ENCODE results near the gene MED25.
A peak's percentile ranks its signal among the peaks of the same experiment; 100 is the strongest.

The MED25 gene

DNA sequence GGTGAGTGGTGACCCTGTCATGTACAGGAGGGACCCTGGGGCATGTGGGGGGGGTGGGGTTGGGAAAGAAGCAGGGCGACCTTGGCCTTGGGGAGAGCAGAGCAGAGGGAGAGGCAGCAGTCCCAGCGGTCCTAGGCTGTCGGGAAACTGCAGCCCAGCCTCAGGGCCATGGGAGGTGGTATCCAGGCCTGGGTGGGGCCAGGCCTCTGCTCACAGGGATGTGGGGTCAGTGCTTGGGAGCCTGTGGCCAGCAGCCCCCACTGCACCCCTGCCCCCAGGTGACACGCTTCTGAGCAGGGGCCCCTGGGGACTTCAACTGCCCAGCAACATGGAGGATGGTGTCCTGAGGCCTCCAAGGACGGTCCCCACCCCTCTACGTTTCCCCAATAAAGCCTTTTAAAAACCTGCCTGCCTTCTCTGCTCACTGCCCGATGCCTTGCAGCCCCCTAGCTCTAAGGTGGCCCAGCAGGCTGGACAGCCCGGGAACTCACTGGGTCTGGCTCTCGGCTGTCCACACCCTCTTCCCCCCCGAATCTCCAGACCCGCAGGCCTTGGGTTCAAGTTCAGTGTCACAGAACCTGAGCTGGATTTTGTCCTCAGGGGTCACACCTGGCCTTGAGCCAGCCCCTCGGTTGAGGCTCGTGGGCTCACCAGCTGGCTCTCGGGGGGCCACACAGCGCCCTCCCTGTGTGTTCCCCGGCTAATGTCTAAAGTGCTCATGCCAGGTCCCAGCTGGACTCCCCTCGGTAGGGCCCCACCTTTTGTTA lies 42.4 kb downstream of the MED25 start:
- DNase-seq: no peak

DNA sequence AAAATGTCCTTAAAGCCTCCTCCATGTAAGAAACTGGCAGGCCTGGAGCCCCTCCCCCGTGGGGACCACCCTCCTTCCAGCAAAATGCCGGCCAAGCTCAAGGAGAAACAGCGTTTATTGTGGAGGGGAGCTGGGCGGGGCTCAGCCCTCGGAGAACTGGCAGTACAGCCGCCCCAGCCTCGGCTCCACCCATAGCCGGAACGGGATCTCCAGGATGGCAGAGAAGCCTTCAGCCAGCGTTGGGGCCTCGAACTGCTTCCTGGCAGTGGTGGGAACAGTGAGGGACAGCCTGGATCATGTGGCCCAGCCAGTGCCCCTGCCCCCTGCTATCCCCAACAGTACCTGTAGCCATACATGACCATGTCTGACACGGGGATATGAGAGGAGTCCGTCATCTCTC lies 43.0 kb downstream of the MED25 start:
- no peak for DNase-seq

DNA sequence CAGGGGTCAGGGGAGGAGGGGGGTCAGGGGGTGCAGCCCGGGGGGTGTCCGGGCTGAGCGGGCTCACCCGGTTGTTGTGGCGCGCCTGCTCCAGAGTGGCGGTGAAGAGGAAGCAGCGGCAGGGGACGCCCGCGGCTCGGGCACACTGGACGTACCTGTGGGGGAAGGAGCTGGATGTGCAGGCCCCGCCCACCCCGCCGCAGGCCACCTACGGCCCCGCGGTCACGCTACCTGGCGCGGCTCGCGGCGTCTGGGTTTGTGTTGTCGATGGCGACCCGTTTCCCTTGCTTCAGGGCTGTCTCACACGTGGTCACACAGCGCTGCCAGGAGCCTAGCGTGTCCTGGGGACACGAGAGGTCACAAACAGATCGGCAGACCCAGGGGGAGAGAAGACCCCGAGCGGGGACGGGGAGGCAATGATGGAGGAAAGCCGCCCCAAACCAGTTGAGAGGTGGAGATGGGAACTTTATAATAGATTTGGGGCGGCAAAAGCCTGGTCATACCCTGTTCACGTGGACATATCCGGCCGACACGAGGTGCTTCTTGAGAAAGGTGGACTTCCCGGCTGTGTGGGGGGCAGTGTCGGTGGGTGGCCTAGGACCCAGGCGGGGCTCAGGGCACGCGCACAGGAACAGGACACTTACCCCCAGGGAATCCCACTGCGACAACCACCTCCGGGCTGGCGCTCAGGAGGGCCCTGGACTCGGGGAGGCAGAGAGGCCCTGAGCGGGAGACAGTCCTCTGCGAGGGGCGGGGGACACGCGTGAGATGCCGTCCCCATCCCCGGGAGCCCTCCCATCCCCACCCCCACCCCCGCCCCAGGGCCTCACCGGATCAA lies 43.7 kb downstream of the MED25 start:
- DNase-seq: no peak

DNA sequence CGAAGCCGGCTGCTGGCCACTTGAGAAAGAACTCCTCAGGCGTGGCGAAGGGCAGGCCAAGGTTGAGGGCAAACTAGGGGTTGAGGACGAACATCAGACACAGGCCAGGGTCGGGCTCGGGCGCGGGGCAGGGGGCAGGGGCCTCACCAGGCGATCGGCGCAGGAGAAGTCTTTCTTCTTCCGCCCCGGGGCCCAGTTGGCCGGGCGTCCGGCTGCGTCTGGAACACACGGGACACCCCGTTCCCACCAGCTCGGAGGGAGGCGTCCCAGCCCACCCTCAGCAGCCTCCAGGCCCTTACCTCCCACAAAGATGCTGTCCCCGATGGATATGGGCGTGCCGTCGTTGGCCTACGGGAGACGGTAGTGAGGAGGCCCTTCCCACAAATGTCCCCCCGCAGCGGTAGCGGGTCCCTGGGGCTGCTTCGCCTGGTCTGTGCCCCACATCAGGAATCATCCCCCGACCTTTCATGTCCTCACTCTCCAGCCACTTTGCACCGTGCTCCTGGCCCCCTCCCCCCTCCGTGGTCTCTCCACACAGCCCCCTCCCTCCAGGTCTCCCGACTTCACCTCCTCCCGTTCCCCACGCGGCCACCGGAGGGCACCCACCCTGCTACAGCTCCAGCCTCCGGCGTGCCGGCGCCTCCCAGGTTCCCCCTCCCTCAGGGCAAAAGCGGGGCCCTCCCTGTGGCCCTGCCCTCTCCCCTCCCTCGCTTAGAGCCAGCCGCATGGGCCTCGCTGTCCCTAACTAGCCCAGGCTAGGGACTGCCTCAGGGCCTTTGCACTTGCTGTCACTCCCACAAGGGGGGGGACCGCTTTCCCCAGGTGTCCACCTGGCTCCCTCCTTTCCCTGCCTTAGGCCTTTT lies 44.5 kb downstream of the MED25 start:
- DNase-seq: no peak

DNA sequence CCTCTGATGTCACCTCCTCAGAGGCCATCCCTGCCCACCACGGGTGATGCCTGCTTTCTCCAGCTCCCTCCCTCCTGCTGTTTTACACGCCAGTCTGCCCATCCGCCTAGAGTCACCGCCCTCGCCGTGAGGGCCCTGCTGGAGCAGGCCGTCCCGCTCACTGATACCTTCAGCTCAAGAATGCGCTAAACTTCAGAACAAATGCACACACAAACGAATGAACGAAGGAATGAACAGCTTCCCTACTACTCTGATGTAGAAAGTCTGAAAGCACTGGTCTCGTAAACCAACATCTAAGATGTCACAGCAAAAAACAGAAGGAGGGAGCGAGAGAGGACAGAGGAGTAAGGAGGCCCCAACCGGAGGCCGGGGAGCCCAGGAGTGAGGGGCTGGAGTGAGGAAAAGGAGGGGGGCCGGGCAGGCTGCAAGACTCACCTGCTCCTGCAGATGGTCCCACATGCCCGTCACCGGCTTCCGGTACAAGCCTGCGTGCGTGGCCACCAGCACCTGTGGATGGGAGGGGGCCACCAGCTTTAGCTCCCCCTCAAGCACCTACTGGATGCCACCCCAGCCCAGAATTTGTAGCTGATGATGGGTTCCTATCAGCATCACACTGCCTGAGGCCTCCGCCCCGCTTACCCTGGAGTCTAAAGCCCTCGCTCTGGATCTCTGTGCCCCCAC lies 45.3 kb downstream of the MED25 start:
- no peak for DNase-seq

DNA sequence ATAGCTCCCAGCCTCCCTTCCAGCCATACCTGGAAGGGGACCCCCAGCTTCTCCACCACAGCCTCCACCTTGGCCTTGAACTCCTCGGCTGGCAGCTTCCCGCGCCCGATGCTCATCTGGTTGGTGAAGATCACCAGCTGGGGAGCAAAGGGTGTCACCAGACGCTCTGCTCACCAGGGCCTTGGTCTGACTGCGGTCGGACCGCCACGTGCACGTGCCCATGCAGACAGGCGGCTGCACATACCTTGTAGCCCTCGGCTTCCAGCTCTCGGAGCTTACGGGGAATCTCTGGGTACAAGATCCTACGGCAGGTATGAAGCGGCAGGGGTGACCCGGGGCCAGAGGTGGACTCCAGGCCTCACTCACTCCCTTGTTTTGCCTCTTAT lies 45.8 kb downstream of the MED25 start:
- DNase-seq: no peak

DNA sequence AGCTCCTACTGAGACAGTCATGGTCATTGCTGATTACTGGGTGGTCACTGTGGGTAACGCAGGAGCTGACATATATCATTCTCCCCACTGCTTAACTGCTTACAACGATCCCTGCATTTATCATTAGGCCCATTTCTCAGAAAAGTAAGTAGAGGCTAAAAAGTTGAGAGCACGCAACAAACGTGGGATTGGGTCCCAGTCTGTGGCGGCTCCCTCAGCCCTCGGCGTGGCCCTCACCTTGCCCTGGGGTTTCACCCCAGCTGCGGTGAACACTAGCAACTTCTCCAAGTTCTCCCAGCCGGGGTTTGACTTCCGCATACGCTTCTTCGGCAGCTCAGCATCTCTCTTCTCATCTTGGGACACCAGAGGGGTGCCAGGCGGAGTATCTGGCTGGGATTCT lies 46.8 kb downstream of the MED25 start:
- no peak for DNase-seq

DNA sequence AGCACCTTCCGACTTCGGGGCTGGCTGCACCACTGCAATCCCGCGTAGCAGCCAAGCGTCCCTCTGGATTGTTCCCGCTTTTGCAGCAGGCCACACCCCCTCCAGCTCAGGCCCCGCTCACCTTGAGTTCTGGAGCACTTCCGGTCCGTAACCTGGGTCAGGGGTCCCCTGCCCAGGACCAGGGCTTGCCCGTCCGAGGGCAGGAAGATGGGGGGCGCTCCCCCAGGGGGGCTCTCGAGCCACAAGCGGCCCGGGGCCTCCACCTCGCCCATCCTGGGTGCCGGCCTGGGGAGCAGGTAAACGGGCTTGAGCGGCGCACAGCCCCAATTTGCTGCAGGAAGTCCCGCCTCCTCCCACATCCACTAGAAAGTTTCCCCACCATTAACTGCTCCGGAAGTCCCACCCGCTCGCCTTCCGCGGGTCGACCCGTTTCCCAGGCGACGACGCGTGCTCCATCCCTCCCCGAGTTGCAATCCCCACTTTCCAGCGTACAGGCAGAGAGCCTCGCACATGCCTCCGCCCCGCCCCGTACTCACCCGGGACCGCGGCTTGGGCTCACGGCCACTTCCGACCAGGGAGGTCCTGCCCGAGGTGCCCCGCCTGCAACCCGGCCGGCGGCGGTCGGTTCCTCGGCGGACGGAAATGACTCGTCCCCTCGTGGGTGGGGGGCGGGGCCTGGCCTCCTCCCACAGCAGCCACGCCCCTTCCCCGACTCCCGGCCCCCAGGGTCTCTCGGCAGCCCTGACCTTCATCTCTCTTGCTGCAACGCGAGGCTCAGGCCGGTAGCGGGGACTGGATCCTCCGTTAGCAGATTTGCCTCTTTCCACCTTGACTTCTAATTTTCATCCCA lies 49.1 kb downstream of the MED25 start, which contains the start of gene PNKP:
PNKP (minus strand) TSS at position 644 of the 850 bp plus-strand sequence; CDS start at position 272, 372 bp downstream.
- peak; percentile 90 to 96 for DNase-seq

DNA sequence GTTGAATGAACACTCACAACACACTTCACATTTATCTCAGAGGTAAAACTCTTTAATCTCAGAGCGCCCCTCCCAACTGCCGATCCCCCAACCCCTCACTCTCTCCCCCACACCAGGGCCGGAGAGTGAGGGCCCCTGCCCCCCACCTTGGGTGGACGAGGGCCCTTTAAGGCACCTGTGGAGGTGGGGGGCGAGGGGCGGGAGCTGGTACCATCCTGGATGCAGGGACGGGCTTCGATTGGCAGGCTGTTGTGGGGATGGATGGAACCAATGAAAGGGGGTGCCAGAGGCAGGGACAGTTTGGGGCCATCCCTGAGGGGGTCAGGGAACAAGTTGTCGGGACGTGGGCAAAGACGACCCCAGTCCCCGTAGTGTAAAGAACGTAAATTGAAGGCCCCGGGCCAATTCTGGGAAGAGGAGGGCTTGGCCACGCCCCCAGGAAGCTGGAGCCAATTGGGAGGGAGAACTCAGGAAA lies 51.0 kb downstream of the MED25 start:
- peak; percentile 88 to 89 for DNase-seq

DNA sequence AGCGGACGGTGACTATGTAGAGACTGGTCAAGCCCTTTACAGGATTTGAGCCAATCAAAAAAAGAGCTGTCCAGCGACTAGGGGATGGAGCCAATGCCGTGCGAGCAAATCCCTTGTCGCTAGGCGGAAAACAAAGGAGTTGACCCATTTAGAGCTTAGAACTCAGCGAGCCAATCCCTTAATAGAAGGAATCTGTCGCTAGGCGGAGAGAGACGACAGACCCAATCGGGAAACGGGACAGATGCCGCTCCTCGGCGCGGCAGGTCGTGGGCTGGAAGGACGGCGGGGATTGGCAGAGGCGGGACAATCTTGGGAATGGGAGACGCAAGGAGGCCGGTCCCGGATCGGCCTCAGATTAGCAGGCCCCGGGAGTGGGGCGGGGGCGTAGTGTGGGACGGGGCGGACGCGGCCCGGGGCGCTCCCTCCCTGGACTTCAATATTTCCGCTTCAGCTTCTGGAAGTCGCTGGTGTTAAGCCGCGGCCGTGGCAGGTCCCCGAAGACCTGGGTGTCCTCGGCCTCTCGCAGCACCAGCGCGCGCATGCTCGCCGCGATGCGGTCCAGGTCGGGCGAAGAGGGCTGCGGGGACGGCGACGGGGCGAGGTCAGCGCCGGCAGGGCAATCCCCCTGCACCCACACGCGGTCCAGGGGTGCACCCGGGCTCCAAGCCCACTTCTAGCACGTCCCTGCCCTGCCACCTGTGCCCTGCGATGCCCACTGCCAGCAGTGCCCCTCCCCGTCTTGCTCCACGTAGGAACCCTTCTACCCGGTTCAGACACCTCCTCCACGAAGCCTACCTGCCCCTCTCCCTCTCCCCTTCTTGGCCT lies 51.6 kb downstream of the MED25 start:
- peak; percentile 100 for DNase-seq

DNA sequence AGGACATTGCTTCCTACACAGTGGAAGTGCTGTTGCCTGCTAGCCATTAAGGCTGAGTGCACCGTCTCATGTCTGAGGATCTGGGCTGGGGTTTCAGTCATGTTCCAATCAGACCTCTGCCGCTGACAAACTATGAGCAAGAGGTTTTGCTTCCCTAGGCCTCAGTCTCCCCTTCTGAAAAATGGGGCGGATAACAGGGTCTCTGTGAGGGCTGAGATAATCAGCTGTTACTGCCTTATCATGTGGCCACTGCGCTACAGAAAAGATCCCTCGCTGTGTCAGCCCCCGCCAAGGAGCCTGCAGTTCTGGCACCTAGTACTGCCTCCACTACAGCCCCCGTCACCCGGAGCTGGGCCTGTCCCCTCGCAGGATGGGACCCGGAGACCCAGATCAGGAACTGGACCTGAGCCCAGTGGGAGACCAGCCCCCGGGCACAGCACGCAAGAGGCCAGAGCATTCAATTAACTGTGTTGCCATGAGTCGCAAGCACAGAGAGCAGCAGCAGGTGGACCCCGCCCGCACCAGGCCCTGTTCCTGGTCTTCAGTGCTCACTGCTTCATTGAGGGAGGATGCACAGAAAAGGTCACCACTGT lies 52.3 kb downstream of the MED25 start:
- no peak for DNase-seq

DNA sequence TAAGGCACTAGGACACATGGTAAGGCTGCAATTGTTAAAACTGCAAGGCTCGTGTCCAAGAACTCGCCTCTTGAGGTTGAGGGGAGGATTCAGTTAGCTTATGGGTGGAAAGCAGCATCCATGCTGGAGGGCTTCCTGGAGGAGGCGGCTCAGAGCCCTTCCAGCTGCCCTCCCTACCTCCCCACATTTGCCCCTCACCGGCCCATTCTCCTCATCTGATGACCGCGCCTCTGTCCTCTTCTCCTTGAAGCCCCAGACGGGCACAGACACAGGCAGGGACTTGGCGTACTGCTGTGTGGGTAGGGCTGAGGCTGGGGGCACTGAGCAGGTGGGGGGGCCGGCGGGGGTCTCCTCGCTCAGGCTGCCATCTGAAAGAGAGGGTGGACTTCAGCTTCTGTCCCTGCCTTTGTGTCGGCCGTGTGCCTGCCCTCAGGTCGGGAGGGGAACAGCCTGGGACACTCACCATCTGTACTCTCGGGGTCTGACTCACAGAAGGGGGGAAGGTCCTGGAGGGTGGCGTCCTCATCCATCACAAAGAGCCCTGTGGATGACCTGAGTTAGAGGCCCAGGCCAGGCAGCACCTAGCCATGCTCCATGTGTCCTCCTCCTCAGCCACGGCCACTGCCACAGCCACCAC lies 53.4 kb downstream of the MED25 start:
- no peak for DNase-seq

DNA sequence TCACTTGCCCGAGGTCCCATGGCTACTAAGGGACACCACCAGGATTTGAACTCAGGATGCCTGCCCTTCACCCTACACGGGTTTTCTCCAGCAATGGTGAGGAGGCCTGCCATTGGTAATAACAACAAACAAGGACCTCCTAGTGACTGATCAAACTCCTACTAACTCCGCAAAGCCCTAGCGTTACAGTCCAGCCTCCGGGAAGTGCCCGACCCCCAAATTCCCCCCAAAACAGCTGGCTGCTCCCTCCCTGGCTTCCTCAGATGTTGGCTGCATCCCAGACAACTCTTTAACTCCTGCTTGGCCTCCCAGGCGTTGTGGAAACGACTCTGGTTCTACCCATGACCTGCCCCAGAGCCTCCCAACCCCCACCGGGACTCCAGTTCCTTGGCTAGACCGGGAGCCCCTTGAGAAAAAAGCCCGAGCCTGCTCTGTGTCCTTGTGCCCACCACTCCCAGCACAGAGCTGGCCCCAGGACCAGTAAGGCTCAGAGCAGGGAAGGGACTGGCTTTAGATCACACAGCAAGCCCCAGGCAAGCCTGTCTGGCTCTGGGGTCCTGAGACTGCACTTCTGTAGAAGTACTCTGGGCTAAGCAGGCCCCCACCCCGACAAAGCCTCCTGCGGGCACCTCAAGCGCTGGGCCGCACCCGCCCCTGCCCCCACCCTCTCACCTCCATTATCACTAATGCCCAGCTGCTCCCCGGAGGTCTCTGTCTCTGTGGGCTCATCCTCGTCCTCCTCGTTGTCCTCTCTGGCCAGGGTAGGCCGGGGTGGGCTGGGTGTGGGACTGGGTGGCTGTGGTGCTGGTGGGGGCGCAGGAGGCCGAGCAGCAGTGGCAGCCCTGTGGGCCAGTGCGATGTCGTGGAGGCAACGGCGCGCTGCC lies 54.4 kb downstream of the MED25 start:
- no peak for DNase-seq

DNA sequence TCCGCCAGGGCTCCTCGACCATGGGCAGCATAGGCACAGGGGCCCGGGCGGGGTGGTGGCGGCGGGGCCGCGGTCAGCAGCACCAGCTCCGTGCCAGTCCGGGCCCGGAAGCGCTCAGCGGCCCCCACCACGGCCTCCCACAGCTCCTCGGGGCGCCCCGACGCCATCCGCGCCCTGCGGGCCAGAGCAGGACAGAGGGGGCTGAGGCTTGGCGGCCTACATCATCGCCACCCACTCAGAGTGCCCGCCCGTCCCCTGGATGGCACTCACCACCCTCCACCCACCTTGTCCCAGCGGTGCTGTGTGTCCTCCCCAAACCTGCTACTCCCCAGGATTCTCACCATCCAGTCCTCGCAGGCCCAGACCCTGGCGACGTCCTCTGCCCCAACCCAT lies 55.0 kb downstream of the MED25 start:
- no peak for DNase-seq

DNA sequence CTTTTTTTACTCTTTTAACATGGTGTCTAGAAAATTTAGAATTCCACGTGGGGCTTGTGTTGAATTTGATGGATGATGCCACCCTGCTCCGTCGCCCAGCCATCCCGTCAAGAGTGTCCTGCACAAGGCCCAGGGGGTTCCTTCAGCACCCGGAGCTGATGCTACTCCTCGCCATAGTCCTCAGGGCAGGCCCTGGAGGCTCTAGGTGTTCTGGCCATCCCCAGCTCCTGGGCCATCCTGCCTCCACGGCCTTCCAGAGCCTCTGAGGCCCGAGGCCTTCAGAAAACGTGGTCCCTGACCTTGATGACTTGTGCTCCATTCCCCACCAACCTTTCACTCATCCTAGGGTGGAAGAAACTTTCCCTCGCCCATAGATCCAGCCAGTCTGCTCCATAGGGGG lies 55.7 kb downstream of the MED25 start:
- no peak for DNase-seq

DNA sequence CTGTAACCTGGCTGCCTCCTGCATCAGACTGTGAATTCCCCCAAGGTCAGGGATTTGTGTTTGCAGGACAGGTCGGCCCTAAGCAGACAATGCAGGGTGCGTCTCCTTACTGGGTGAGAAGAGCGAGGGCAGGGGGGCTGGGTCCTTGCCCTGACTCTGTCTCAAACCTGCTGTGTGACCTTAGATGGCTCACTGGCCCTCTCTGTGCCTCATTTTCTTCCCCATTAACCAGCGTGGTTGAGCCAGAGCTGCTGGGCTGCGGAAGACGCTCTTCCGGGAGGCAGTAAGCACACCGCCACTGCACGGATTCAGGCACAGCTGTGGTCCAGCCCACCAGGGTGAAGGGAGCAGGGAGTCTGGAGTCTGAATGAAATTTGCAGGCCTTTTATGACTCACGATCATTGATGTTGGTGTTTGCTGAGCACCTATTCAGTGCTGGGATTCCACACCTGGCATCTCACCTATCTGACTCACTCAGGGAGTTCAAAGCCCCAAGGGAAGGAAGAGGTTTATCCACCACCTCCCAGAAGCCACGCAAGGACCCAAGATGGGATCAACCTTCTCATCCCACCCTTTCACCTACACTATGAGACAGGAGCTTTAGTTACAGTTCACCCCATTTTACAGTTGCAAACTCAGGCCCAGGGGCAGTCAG lies 56.5 kb downstream of the MED25 start:
- DNase-seq: no peak

DNA sequence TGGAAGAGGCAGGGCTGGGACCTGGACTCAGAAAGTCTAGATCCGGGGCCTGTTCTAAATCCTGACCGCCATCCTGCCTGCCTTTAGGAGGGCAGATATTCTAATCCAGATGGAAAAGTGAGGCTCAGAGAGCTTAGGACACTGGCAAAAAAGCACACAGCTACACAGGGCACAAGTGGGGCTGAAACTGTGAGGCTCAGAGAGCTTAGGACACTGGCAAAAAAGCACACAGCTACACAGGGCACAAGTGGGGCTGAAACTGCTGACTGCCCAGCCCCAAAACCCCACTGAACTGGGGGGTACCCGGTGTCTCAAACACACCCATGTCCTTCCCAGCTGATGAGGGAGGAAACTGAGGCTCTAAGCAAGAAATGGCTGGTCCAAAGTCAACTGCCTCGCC lies 57.1 kb downstream of the MED25 start:
- DNase-seq: no peak

DNA sequence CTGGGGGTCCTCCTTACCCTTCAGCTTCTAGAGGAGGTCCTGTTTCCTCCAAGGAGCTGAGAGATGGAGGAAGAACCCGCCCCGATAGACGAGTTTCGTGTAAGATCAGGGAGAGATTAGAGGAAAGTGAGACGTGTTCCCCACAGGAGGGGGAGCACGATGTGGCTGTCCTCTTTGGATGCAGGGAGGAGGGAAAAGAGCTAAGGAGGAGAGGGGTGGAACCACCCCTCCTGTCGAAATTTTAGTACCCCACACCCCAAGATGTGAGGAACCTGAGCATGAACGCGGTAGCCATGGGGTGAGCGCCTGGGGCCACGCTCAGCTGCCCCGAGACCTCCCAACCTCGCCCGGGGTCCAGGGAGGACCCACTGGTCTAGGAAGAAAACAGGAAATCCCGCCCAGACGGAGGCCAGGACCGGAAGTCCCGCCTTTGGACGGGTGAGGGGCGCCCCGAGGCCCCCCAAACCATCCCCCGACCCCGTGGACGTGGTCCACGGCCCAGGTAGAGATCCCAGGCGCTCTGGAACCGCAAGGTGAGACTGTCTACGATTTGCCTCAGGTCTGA lies 57.9 kb downstream of the MED25 start:
- peak; percentile 54 to 74 for DNase-seq
